IPS-15b (cell line): Measurements from ENCODE around the gene TMPRSS3.

ENCODE experiments used
- H3K27me3 ChIP-seq: one replicate; pipeline ENCODE4 v1.6.1; 2013; ENCODE audit warnings: low read length; ENCODE audit not compliant: control insufficient read depth, insufficient read depth
- H3K36me3 ChIP-seq: one replicate; pipeline ENCODE4 v1.6.1; 2013; ENCODE audit warnings: low read length; ENCODE audit not compliant: control insufficient read depth, insufficient read depth
- H3K4me1 ChIP-seq: one replicate; pipeline ENCODE4 v1.6.1; 2013; ENCODE audit warnings: mild to moderate bottlenecking, low read length; ENCODE audit not compliant: control insufficient read depth, insufficient read depth
- H3K4me3 ChIP-seq: one replicate; pipeline ENCODE4 v1.5.1; 2013; ENCODE audit warnings: low read depth, low read length
- H3K9ac ChIP-seq: one replicate; pipeline ENCODE4 v1.6.1; 2013; ENCODE audit warnings: low read depth, mild to moderate bottlenecking, low read length
- H3K9me3 ChIP-seq: one replicate; pipeline ENCODE4 v1.6.1; 2013; ENCODE audit warnings: mild to moderate bottlenecking, low read length; ENCODE audit not compliant: control insufficient read depth, insufficient read depth

Gene TMPRSS3

GRCh38 chr21:42374864-42375499, 20.9 kb downstream of the TMPRSS3 start:
- Histone ChIP-seq H3K4me3 (no peak overlapping the region), H3K4me1 (peaks cover 2% of the 10 kb centered on the region), H3K9ac (no peak overlapping the region), H3K9me3 (no peaks in the 10 kb centered on the region), H3K36me3 (no peaks in the 10 kb centered on the region), H3K27me3 (no peaks in the 10 kb centered on the region)

GRCh38 chr21:42374457-42374856, 21.4 kb downstream of the TMPRSS3 start:
- Histone ChIP-seq H3K9ac (no peak overlapping the region), H3K4me3 (no peak overlapping the region), H3K9me3 (no peaks in the 10 kb centered on the region), H3K27me3 (no peaks in the 10 kb centered on the region), H3K4me1 (peaks cover 2% of the 10 kb centered on the region), H3K36me3 (no peaks in the 10 kb centered on the region)

GRCh38 chr21:42373908-42374455, 21.9 kb downstream of the TMPRSS3 start:
- Histone ChIP-seq H3K27me3 (no peaks in the 10 kb centered on the region), H3K36me3 (no peaks in the 10 kb centered on the region), H3K9me3 (no peaks in the 10 kb centered on the region), H3K4me1 (peaks cover 2% of the 10 kb centered on the region), H3K4me3 (no peak overlapping the region), H3K9ac (no peak overlapping the region)

- H3K4me1 ChIP-seq: peaks cover 2% of the 10 kb centered on the region
These were observed 22.5 kb downstream of the TMPRSS3 start for GRCh38 chr21:42373196-42373907.

GRCh38 chr21:42370894-42371654, 24.8 kb downstream of the TMPRSS3 start:
- Histone ChIP-seq H3K36me3 (no peaks in the 10 kb centered on the region), H3K9ac (no peak overlapping the region), H3K27me3 (no peaks in the 10 kb centered on the region), H3K4me3 (no peak overlapping the region), H3K4me1 (peaks cover 2% of the 10 kb centered on the region), H3K9me3 (no peaks in the 10 kb centered on the region)

More at GRCh38 chr21:42373196-42373907, 22.5 kb downstream of the TMPRSS3 start:
- H3K36me3 ChIP-seq: no peaks in the 10 kb centered on the region
- H3K4me3 ChIP-seq: no peak overlapping the region
- H3K9me3 ChIP-seq: no peaks in the 10 kb centered on the region
- H3K9ac ChIP-seq: no peak overlapping the region
- no peaks in the 10 kb centered on the region for H3K27me3 ChIP-seq

- Histone ChIP-seq H3K36me3 (no peaks in the 10 kb centered on the region), H3K27me3 (no peaks in the 10 kb centered on the region), H3K4me1 (no peaks in the 10 kb centered on the region), H3K4me3 (no peak overlapping the region), H3K9ac (no peak overlapping the region), H3K9me3 (no peaks in the 10 kb centered on the region)
These were observed 26.0 kb downstream of the TMPRSS3 start for GRCh38 chr21:42369821-42370220.

- H3K4me1 ChIP-seq: no peaks in the 10 kb centered on the region
- no peaks in the 10 kb centered on the region for H3K9me3 ChIP-seq
- no peaks in the 10 kb centered on the region for H3K36me3 ChIP-seq
- no peaks in the 10 kb centered on the region for H3K27me3 ChIP-seq
- no peak overlapping the region for H3K9ac ChIP-seq
- H3K4me3 ChIP-seq: no peak overlapping the region
These were observed 28.3 kb downstream of the TMPRSS3 start for GRCh38 chr21:42367367-42368165.

GRCh38 chr21:42366292-42367010, 29.4 kb downstream of the TMPRSS3 start, which contains the start of gene TFF1:
Gene TFF1 (minus strand): TSS chr21:42366535. CDS start chr21:42366495, 40 bp downstream.
- Histone ChIP-seq H3K36me3 (no peaks in the 10 kb centered on the region), H3K27me3 (no peaks in the 10 kb centered on the region), H3K4me3 (no peak within 1 kb of the TSS), H3K9me3 (no peaks in the 10 kb centered on the region), H3K4me1 (no peaks in the 10 kb centered on the region), H3K9ac (no peak within 1 kb of the TSS)

GRCh38 chr21:42365770-42366169, 30.1 kb downstream of the TMPRSS3 start:
- Histone ChIP-seq H3K9ac (no peak overlapping the region), H3K4me3 (no peak overlapping the region), H3K4me1 (no peaks in the 10 kb centered on the region), H3K36me3 (no peaks in the 10 kb centered on the region), H3K9me3 (no peaks in the 10 kb centered on the region), H3K27me3 (no peaks in the 10 kb centered on the region)

GRCh38 chr21:42364304-42364865, 31.5 kb downstream of the TMPRSS3 start:
- H3K4me3 ChIP-seq: no peak overlapping the region
- peaks cover 3% of the 10 kb centered on the region for H3K9me3 ChIP-seq
- H3K36me3 ChIP-seq: no peaks in the 10 kb centered on the region
- H3K9ac ChIP-seq: no peak overlapping the region
- H3K4me1 ChIP-seq: no peaks in the 10 kb centered on the region
- H3K27me3 ChIP-seq: no peaks in the 10 kb centered on the region
